Measurements from ENCODE around the gene IMMP2L. TPM values are rescaled to one million over a fixed set of nuclear protein-coding genes. Genes with fewer than 3 reads are reported as not detected.

Gene IMMP2L
- total and polyA plus RNA-seq, 2 of the 4 experiments (the other 2 are of a cell fraction) = 5.8 to 9.3 TPM

DNA sequence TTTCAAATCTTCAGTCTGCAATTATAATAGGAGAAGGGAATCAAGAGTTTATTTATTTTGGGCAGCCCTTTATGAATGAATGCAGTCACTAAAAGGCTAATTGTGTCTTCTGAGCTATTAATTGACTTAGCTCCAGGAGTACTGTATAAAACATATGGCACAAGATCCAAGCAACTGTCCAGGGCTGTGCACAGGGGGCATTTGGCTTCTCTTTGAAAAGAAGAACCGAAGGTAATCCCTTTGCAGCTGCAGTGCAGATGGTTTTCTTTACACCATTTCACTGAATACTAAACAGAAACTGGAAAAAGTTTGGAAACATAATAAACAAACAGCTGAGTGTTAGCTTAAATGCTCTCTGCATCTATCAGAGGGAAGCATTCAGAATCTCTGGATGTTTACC is 753.9 kb downstream of the IMMP2L start:
- POLR2A ChIA-PET (ENCODE audit: unreplicated experiment) = no interaction called here
- no peak overlapping the region for H2AFZ ChIP-seq (replicated peaks; ENCODE audit: low read length, poor library complexity)
- BruUV-seq (replicated peaks) = no TSS peak

More for the DNA sequence above, 753.9 kb downstream of the IMMP2L start:
- Histone ChIP-seq H3K36me3 (ENCODE audit: control insufficient read depth, insufficient read depth, low read length) (no peaks in the 10 kb centered on the region), H3K4me1 (ENCODE audit: control insufficient read depth, insufficient read depth, low read length) (no peaks in the 10 kb centered on the region), H2BK5ac (ENCODE audit: low read depth, low read length, poor library complexity, severe bottlenecking) (no peak overlapping the region), H2BK15ac (ENCODE audit: low read depth, low read length) (no peak overlapping the region), H3K27ac (ENCODE audit: insufficient read depth, low read length) (no peak overlapping the region), H2BK20ac (ENCODE audit: low read depth, low read length) (no peak overlapping the region), H3K79me1 (ENCODE audit: low read depth in 1 of 2, low read length in 2 of 2) (no peaks in the 10 kb centered on the region), H4K20me1 (ENCODE audit: insufficient read depth, low read length) (no peaks in the 10 kb centered on the region), H4K8ac (ENCODE audit: low read depth in 2 of 2, low read length in 2 of 2) (no peak overlapping the region), H3K9me3 (ENCODE audit: control insufficient read depth, insufficient read depth, low read length) (no peaks in the 10 kb centered on the region), H3K27me3 (ENCODE audit: control insufficient read depth, insufficient read depth, low read length) (no peaks in the 10 kb centered on the region), H3K9ac (ENCODE audit: low read depth, low read length) (no peak overlapping the region), H3K4me2 (ENCODE audit: low read depth, low read length) (no peak overlapping the region), H3K4ac (ENCODE audit: low read depth, low read length) (no peak overlapping the region), H3K4me3 (ENCODE audit: insufficient read depth, low read depth, low read length) (no peak overlapping the region), H3K18ac (ENCODE audit: low read depth, low read length) (no peak overlapping the region), H2AK9ac (replicated peaks; ENCODE audit: low read depth, low read length, poor library complexity) (no peak overlapping the region), H4K91ac (ENCODE audit: insufficient read depth, low read depth, low read length) (no peak overlapping the region), H2BK120ac (ENCODE audit: low read depth, low read length) (no peak overlapping the region), H3K23ac (ENCODE audit: low read depth, low read length) (no peak overlapping the region), H3K9me1 (ENCODE audit: insufficient read depth, low read length) (no peaks in the 10 kb centered on the region), H3K56ac (ENCODE audit: extremely low read depth, insufficient read depth, low read length) (no peak overlapping the region), H3K14ac (replicated peaks; ENCODE audit: low read depth, low read length) (no peak overlapping the region), H4K5ac (ENCODE audit: low read depth, low read length) (no peak overlapping the region), H2AK5ac (ENCODE audit: low read depth, low read length) (no peak overlapping the region)
- in situ Hi-C loops (cut with MboI; ENCODE audit: low sequenced_read_pairs) (no loop called here), intact Hi-C loops (cut with micrococcal nuclease) (no loop called here), dilution Hi-C loops (cut with HindIII; ENCODE audit: low sequenced_read_pairs, unreplicated experiment) (no loop called here)
- WGBS, 2 experiments (ENCODE audit: extremely low coverage in 2 of 2, insufficient read length in 1 of 2) = no CpG with 5 or more reads among the region's 1 CpG
- no peak for TF ChIP-seq MAFK (IDR thresholded peaks at IDR 0.05; ENCODE audit: low read depth, low read length)
- TF ChIP-seq, protein P1, sequence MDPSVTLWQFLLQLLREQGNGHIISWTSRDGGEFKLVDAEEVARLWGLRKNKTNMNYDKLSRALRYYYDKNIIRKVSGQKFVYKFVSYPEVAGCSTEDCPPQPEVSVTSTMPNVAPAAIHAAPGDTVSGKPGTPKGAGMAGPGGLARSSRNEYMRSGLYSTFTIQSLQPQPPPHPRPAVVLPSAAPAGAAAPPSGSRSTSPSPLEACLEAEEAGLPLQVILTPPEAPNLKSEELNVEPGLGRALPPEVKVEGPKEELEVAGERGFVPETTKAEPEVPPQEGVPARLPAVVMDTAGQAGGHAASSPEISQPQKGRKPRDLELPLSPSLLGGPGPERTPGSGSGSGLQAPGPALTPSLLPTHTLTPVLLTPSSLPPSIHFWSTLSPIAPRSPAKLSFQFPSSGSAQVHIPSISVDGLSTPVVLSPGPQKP (IDR thresholded peaks at IDR 0.05; ENCODE audit: borderline replicate concordance, low read depth, low read length) = no peak
- TF ChIP-seq BHLHE40 (IDR thresholded peaks at IDR 0.05; ENCODE audit: low read depth, low read length) = no peak
- TF ChIP-seq NFE2L2 (IDR thresholded peaks at IDR 0.05; ENCODE audit: low read depth, low read length) = no peak
- no peak for TF ChIP-seq RFX5 (IDR thresholded peaks at IDR 0.05; ENCODE audit: low read depth, low read length)
- no peak for TF ChIP-seq CEBPB (IDR thresholded peaks at IDR 0.05; ENCODE audit: low read depth, low read length)
- no peak for TF ChIP-seq MAZ (IDR thresholded peaks at IDR 0.05; ENCODE audit: borderline replicate concordance, low read depth, low read length)
- TF ChIP-seq, protein P2, sequence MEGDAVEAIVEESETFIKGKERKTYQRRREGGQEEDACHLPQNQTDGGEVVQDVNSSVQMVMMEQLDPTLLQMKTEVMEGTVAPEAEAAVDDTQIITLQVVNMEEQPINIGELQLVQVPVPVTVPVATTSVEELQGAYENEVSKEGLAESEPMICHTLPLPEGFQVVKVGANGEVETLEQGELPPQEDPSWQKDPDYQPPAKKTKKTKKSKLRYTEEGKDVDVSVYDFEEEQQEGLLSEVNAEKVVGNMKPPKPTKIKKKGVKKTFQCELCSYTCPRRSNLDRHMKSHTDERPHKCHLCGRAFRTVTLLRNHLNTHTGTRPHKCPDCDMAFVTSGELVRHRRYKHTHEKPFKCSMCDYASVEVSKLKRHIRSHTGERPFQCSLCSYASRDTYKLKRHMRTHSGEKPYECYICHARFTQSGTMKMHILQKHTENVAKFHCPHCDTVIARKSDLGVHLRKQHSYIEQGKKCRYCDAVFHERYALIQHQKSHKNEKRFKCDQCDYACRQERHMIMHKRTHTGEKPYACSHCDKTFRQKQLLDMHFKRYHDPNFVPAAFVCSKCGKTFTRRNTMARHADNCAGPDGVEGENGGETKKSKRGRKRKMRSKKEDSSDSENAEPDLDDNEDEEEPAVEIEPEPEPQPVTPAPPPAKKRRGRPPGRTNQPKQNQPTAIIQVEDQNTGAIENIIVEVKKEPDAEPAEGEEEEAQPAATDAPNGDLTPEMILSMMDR (conservative IDR thresholded peaks at IDR 0.05; ENCODE audit: low read depth, low read length) = no peak
- no peak for TF ChIP-seq SMC3 (IDR thresholded peaks at IDR 0.05; ENCODE audit: low read depth, low read length)
- TF ChIP-seq, protein P3, sequence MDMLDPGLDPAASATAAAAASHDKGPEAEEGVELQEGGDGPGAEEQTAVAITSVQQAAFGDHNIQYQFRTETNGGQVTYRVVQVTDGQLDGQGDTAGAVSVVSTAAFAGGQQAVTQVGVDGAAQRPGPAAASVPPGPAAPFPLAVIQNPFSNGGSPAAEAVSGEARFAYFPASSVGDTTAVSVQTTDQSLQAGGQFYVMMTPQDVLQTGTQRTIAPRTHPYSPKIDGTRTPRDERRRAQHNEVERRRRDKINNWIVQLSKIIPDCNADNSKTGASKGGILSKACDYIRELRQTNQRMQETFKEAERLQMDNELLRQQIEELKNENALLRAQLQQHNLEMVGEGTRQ (IDR thresholded peaks at IDR 0.05; ENCODE audit: low read depth, low read length) = no peak
- TF ChIP-seq RCOR1 (IDR thresholded peaks at IDR 0.05; ENCODE audit: insufficient replicate concordance, low read length) = no peak
- TF ChIP-seq RAD21 (IDR thresholded peaks at IDR 0.05; ENCODE audit: low read length) = no peak
- no peak for TF ChIP-seq POLR2A (IDR thresholded peaks at IDR 0.05; ENCODE audit: low read depth, low read length)
- TF ChIP-seq MXI1 (IDR thresholded peaks at IDR 0.05; ENCODE audit: borderline replicate concordance, low read depth, low read length) = no peak
- no peak for TF ChIP-seq CHD1 (IDR thresholded peaks at IDR 0.05; ENCODE audit: low read depth, low read length)
- TF ChIP-seq FOS (IDR thresholded peaks at IDR 0.05; ENCODE audit: low read depth, low read length) = no peak
- ATAC-seq (ENCODE audit: low read depth) = no peak; the same call in 1 of the 2 replicates
- CTCF ChIA-PET = interaction anchor here (0.7 kb wide), 1 partner anchor 10 kb away, joined by 4 read pairs; no protein-coding TSS in a partner anchor
- no peak for DNase-seq
